ENCODE results near the gene FBN1. TPM values are rescaled to one million over a fixed set of nuclear protein-coding genes. Genes with fewer than 3 reads are reported as not detected.
A peak's percentile ranks its signal among the peaks of the same experiment; 100 is the strongest.

The FBN1 gene
- total and polyA plus RNA-seq, 2 of the 13 experiments (the other 11 are each of a cell fraction or from before 2014, with no cell fraction given), result 1.5 to 3.0 TPM

DNA sequence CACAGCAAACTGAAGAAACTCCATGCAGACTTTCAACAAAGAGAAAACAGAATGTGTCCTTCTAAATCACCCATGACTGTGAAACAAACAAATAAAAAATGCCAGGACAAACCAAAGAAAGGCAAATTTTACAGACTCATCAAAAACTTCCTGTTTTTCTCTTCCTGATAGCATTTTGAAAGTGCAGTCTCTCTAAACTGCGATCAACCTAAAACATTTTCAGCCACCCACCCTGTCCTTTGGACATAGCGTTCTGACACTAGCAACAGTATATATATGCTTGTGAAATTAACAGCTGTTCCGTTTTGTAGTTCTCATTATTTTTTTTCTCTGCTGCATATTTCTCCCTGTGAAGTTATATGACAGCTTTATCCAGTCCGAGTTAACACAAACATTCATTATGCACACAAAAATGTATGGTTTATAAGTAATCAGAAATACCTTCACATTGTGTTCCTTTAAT is 151.7 kb downstream of the FBN1 start:
- H3K4me1 ChIP-seq (ENCODE audit: insufficient read depth, low read length), result no peaks in the 10 kb centered on the region
- TF ChIP-seq, protein P1, sequence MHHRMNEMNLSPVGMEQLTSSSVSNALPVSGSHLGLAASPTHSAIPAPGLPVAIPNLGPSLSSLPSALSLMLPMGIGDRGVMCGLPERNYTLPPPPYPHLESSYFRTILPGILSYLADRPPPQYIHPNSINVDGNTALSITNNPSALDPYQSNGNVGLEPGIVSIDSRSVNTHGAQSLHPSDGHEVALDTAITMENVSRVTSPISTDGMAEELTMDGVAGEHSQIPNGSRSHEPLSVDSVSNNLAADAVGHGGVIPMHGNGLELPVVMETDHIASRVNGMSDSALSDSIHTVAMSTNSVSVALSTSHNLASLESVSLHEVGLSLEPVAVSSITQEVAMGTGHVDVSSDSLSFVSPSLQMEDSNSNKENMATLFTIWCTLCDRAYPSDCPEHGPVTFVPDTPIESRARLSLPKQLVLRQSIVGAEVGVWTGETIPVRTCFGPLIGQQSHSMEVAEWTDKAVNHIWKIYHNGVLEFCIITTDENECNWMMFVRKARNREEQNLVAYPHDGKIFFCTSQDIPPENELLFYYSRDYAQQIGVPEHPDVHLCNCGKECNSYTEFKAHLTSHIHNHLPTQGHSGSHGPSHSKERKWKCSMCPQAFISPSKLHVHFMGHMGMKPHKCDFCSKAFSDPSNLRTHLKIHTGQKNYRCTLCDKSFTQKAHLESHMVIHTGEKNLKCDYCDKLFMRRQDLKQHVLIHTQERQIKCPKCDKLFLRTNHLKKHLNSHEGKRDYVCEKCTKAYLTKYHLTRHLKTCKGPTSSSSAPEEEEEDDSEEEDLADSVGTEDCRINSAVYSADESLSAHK (CRISPR knock-in tag; IDR thresholded peaks at IDR 0.05; ENCODE audit: borderline replicate concordance), result no peak
- 0 out of 4 replicates have a peak, but pooled peaks of 1 of the 2 experiments have one; percentile 22 for TF ChIP-seq MAFK (conservative IDR thresholded peaks at IDR 0.05 in 1 of 2, IDR thresholded peaks at IDR 0.05 in 1 of 2; ENCODE audit: low read length in 2 of 2)
- no peaks in the 10 kb centered on the region for H3K79me2 ChIP-seq (ENCODE audit: insufficient read depth, low read length)
- intact Hi-C loops (cut with micrococcal nuclease; ENCODE audit: unreplicated experiment) (no loop called here), in situ Hi-C loops (cut with HindIII; ENCODE audit: extremely low pct_ligation_motif_present, low pct_unique_long_range_greater_than_20kb) (no loop called here)
- H3K27ac ChIP-seq (ENCODE audit: extremely low read length, insufficient read depth, low read length), result no peak overlapping the region
- POLR2A ChIA-PET, result no interaction called here
- H3K36me3 ChIP-seq (replicated peaks in 1 of 2; ENCODE audit: control insufficient read depth in 1 of 2, insufficient read depth in 2 of 2, low read length in 2 of 2), result no peaks in the 10 kb centered on the region
- no peak overlapping the region for H3K9ac ChIP-seq (ENCODE audit: insufficient read depth, low read depth, low read length)
- H3K4me3 ChIP-seq (replicated peaks in 1 of 3; ENCODE audit: insufficient read depth in 1 of 3, low read depth in 2 of 3, low read length in 3 of 3), result no peak overlapping the region
- ATAC-seq (no peak), DNase-seq (ENCODE audit: low spot score) (no peak), FAIRE-seq (no peak)
- H3K4me2 ChIP-seq (ENCODE audit: low read depth, low read length), result no peak overlapping the region
- no peaks in the 10 kb centered on the region for H3K27me3 ChIP-seq (ENCODE audit: control insufficient read depth in 1 of 2, insufficient read depth in 2 of 2, low read length in 2 of 2)
- CTCF ChIA-PET (ENCODE audit: low intra/inter-chr PET ratio, low total read pairs), result no interaction called here
- WGBS (ENCODE audit: low lambda C conversion rate), result 84% methylated on average over 4 of the region's 4 CpGs
- no peaks in the 10 kb centered on the region for H3K9me3 ChIP-seq (ENCODE audit: low read length)
- no TSS peak for BruUV-seq (replicated peaks)
- H4K20me1 ChIP-seq (ENCODE audit: insufficient read depth, low read length), result no peaks in the 10 kb centered on the region
- no peak overlapping the region for H2AFZ ChIP-seq (ENCODE audit: low read length)

DNA sequence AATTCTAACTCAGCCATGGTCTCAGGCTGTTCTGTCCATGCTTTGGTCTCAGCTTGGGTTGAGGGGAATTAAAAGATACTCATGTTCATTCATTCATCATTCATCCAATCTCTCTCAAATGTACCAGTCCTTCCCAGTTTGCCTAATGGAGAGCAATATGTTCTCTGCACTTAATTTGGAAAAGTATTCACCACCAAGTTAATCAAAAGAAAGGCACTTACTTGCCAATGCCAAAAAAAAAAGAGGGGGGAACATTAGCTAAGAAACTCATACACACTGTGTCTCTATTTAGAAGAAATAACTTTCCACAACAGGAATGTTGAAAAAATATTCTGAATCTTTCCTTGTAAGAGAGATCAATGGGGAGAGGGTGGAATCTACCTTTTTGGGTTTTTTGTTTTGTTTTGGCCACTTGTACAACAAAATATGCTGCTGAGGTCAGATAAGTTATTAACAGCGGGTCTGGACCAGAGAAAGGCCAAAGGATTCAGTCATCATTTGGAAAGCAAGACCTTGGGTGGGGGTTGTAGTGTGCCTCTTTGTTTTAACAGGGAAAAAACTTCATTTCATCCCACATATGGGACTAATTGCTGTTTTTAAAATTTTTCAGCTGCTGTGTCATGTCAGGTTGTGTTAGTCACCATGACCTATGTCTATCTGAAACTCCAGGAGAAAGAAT is 152.3 kb downstream of the FBN1 start:
- no TSS peak for BruUV-seq (replicated peaks)
- ChIA-PET CTCF (ENCODE audit: low intra/inter-chr PET ratio, low total read pairs) (no interaction called here), POLR2A (no interaction called here)
- Histone ChIP-seq H3K27ac (ENCODE audit: extremely low read length, insufficient read depth, low read length) (no peak overlapping the region), H3K4me3 (replicated peaks in 1 of 3; ENCODE audit: insufficient read depth in 1 of 3, low read depth in 2 of 3, low read length in 3 of 3) (no peak overlapping the region), H2AFZ (ENCODE audit: low read length) (no peak overlapping the region), H3K4me1 (ENCODE audit: insufficient read depth, low read length) (no peaks in the 10 kb centered on the region), H4K20me1 (ENCODE audit: insufficient read depth, low read length) (no peaks in the 10 kb centered on the region), H3K36me3 (replicated peaks in 1 of 2; ENCODE audit: control insufficient read depth in 1 of 2, insufficient read depth in 2 of 2, low read length in 2 of 2) (no peaks in the 10 kb centered on the region), H3K9ac (ENCODE audit: insufficient read depth, low read depth, low read length) (no peak overlapping the region), H3K4me2 (ENCODE audit: low read depth, low read length) (no peak overlapping the region), H3K9me3 (ENCODE audit: low read length) (no peaks in the 10 kb centered on the region), H3K27me3 (ENCODE audit: control insufficient read depth in 1 of 2, insufficient read depth in 2 of 2, low read length in 2 of 2) (no peaks in the 10 kb centered on the region), H3K79me2 (ENCODE audit: insufficient read depth, low read length) (no peaks in the 10 kb centered on the region)
- FAIRE-seq, result no peak
- DNase-seq (ENCODE audit: low spot score), result no peak
- 59% methylated on average over 1 of the region's 1 CpG for WGBS (ENCODE audit: low lambda C conversion rate)
- intact Hi-C loops (cut with micrococcal nuclease; ENCODE audit: unreplicated experiment) (no loop called here), in situ Hi-C loops (cut with HindIII; ENCODE audit: extremely low pct_ligation_motif_present, low pct_unique_long_range_greater_than_20kb) (no loop called here)
- ATAC-seq, result no peak
- TF ChIP-seq SALL2 (CRISPR knock-in tag; IDR thresholded peaks at IDR 0.05), result no peak
- TF ChIP-seq, protein P2, sequence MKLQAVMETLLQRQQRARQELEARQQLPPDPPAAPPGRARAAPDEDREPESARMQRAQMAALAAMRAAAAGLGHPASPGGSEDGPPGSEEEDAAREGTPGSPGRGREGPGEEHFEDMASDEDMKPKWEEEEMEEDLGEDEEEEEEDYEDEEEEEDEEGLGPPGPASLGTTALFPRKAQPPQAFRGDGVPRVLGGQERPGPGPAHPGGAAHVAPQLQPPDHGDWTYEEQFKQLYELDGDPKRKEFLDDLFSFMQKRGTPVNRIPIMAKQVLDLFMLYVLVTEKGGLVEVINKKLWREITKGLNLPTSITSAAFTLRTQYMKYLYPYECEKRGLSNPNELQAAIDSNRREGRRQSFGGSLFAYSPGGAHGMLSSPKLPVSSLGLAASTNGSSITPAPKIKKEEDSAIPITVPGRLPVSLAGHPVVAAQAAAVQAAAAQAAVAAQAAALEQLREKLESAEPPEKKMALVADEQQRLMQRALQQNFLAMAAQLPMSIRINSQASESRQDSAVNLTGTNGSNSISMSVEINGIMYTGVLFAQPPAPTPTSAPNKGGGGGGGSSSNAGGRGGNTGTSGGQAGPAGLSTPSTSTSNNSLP (IDR thresholded peaks at IDR 0.05; ENCODE audit: low read depth, low read length), result no peak
- TF ChIP-seq, protein P3, sequence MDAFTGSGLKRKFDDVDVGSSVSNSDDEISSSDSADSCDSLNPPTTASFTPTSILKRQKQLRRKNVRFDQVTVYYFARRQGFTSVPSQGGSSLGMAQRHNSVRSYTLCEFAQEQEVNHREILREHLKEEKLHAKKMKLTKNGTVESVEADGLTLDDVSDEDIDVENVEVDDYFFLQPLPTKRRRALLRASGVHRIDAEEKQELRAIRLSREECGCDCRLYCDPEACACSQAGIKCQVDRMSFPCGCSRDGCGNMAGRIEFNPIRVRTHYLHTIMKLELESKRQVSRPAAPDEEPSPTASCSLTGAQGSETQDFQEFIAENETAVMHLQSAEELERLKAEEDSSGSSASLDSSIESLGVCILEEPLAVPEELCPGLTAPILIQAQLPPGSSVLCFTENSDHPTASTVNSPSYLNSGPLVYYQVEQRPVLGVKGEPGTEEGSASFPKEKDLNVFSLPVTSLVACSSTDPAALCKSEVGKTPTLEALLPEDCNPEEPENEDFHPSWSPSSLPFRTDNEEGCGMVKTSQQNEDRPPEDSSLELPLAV (CRISPR knock-in tag; conservative IDR thresholded peaks at IDR 0.05; ENCODE audit: low read depth), result no peak
- TF ChIP-seq, protein P4, sequence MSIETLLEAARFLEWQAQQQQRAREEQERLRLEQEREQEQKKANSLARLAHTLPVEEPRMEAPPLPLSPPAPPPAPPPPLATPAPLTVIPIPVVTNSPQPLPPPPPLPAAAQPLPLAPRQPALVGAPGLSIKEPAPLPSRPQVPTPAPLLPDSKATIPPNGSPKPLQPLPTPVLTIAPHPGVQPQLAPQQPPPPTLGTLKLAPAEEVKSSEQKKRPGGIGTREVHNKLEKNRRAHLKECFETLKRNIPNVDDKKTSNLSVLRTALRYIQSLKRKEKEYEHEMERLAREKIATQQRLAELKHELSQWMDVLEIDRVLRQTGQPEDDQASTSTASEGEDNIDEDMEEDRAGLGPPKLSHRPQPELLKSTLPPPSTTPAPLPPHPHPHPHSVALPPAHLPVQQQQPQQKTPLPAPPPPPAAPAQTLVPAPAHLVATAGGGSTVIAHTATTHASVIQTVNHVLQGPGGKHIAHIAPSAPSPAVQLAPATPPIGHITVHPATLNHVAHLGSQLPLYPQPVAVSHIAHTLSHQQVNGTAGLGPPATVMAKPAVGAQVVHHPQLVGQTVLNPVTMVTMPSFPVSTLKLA (IDR thresholded peaks at IDR 0.05), result no peak
- TF ChIP-seq, protein P5, sequence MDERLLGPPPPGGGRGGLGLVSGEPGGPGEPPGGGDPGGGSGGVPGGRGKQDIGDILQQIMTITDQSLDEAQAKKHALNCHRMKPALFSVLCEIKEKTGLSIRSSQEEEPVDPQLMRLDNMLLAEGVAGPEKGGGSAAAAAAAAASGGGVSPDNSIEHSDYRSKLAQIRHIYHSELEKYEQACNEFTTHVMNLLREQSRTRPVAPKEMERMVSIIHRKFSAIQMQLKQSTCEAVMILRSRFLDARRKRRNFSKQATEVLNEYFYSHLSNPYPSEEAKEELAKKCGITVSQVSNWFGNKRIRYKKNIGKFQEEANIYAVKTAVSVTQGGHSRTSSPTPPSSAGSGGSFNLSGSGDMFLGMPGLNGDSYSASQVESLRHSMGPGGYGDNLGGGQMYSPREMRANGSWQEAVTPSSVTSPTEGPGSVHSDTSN (CRISPR knock-in tag; IDR thresholded peaks at IDR 0.05), result no peak
- no peak for TF ChIP-seq ZNF749 (CRISPR knock-in tag; IDR thresholded peaks at IDR 0.05; ENCODE audit: borderline replicate concordance)
